B cell (primary cell): ENCODE measurements around the gene PIH1D1.

Source experiments
- EZH2 ChIP-seq: IDR thresholded peaks from 2 replicates; pipeline ENCODE4 v1.6.1; 2012; ENCODE audit warnings: borderline replicate concordance, low read depth, mild to moderate bottlenecking, moderate library complexity, low read length; ENCODE audit not compliant: insufficient read depth, poor library complexity, severe bottlenecking
- TF ChIP-seq, protein P1 (sequence below): fragments of 200-600 bp; IDR thresholded peaks from one replicate; pipeline ENCODE4 v1.8.0; 2022; ENCODE audit warnings: antibody characterized with exemption, mild to moderate bottlenecking

DNA sequence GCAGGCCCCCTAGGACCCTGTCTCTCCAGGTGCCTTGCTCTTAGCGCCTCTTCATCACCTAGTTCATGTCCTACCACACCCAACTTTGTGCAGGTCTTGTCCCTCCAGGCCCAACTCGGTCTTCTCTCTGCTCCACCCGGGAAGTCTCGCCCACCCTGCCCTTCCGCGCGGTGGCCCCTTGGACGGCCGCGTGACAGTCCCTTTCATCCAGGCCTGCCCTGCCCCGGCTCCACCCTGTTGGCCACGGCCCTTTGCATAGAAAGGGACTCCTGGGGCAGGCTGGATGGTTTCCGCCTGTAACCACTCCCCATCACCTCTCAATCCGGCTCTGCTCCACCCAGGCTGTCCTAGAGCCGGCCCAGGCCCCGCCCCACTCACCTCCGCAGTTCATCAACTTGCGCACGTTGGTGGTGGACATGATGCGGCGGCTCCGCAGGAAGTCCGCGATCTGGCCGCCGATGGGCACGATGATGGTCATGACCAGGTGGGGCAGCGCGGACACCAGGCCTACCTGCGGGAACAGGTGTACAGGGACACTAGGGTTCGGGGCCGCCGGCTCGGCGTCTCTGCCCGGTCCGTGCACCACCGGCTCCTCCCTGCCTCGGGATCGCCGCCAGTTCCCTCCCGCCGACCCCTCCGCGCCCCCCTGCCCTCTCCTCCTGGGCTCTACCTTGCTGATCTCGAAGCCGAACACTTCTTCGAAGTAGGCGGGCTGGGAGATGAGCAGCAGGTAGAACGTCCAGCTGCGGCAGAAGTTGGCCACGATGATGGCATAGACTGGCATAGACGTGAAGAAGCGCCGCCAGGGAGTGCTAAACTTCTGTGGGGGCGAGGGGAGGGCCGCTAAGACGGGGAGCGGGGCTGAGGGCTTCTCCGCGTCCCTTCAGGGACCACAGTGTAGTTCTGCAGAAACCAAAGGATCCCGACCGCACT is 19.2 kb downstream of the PIH1D1 start:
- TF ChIP-seq, protein P1, sequence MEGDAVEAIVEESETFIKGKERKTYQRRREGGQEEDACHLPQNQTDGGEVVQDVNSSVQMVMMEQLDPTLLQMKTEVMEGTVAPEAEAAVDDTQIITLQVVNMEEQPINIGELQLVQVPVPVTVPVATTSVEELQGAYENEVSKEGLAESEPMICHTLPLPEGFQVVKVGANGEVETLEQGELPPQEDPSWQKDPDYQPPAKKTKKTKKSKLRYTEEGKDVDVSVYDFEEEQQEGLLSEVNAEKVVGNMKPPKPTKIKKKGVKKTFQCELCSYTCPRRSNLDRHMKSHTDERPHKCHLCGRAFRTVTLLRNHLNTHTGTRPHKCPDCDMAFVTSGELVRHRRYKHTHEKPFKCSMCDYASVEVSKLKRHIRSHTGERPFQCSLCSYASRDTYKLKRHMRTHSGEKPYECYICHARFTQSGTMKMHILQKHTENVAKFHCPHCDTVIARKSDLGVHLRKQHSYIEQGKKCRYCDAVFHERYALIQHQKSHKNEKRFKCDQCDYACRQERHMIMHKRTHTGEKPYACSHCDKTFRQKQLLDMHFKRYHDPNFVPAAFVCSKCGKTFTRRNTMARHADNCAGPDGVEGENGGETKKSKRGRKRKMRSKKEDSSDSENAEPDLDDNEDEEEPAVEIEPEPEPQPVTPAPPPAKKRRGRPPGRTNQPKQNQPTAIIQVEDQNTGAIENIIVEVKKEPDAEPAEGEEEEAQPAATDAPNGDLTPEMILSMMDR, result no peak
- no peak for TF ChIP-seq EZH2
